Neural cell (in vitro differentiated cells): ENCODE results near the gene MPPED2.

Experiments
- POLR2AphosphoS5 ChIP-seq: IDR thresholded peaks from 2 replicates; pipeline ENCODE4 v1.6.1; 2012
- TF ChIP-seq, protein P1 (sequence below): fragments of 450-650 bp; IDR thresholded peaks from 2 replicates; pipeline ENCODE4 v1.5.1; 2014; ENCODE audit warnings: antibody characterized with exemption, mild to moderate bottlenecking, moderate library complexity; ENCODE audit not compliant: poor library complexity, severe bottlenecking

GRCh38 chr11:30434901-30435300 is 151.3 kb downstream of the MPPED2 start:
- TF ChIP-seq, protein P1, sequence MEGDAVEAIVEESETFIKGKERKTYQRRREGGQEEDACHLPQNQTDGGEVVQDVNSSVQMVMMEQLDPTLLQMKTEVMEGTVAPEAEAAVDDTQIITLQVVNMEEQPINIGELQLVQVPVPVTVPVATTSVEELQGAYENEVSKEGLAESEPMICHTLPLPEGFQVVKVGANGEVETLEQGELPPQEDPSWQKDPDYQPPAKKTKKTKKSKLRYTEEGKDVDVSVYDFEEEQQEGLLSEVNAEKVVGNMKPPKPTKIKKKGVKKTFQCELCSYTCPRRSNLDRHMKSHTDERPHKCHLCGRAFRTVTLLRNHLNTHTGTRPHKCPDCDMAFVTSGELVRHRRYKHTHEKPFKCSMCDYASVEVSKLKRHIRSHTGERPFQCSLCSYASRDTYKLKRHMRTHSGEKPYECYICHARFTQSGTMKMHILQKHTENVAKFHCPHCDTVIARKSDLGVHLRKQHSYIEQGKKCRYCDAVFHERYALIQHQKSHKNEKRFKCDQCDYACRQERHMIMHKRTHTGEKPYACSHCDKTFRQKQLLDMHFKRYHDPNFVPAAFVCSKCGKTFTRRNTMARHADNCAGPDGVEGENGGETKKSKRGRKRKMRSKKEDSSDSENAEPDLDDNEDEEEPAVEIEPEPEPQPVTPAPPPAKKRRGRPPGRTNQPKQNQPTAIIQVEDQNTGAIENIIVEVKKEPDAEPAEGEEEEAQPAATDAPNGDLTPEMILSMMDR: no peak
- TF ChIP-seq POLR2AphosphoS5: no peak
